ENCODE results near the gene UCP3.

GRCh38 chr11:73996161-73996747, 12.6 kb downstream of the UCP3 start:
- TF ChIP-seq POLR2A (IDR thresholded peaks at IDR 0.05) (no peak), CTCF (IDR thresholded peaks at IDR 0.05) (no peak)
